HepG2 (cell line): ENCODE measurements around the gene RPRD2. TPM values are rescaled to one million over a fixed set of nuclear protein-coding genes. Genes with fewer than 3 reads are reported as not detected.
A peak's percentile ranks its signal among the peaks of the same experiment; 100 is the strongest.

Experiments used
- ATAC-seq: fragments of 200-7000 bp; cut with Tn5 transposase; 3 replicates; pipeline ENCODE4 v1.9.1; 2020; ENCODE audit warnings: mild to moderate bottlenecking, moderate library complexity
- Bru-seq: library from RNA; stranded (reverse); fragments of 400-500 nt; gene quantifications from one replicate; lab custom pipeline; 2021; lab: Mats Ljungman, UMichigan
- BruChase-seq, 2 experiments: library from RNA; stranded (reverse); fragments of 400-500 nt; gene quantifications; one replicate each; lab custom pipeline; 2021; lab: Mats Ljungman, UMichigan
- BruUV-seq: library from RNA; stranded (reverse); fragments of 400-500 nt; replicated peaks from 2 replicates; lab custom pipeline; 2021; lab: Mats Ljungman, UMichigan
- CTCF ChIA-PET: fragments of 300-600 bp; formaldehyde crosslinking; extraction: SDS; loops from one replicate; lab custom pipeline; 2021; ENCODE audit warnings: low total read pairs, inconsistent platforms, low intra/inter-chr PET ratio; lab: Yijun Ruan, JAX
- POLR2A ChIA-PET: fragments of 350-600 bp; sonication (Branson Sonifier 250); formaldehyde crosslinking; loops from one replicate; lab custom pipeline; 2020; ENCODE audit warnings: antibody characterized with exemption, inconsistent platforms; lab: Yijun Ruan, JAX
- DNase-seq: peaks from one replicate; pipeline ENCODE4 v3.0.0-alpha.2; 2015; ENCODE audit warnings: low spot score
- FAIRE-seq: peaks from 3 replicates; lab custom pipeline; 2011; peaks lifted over from hg19 to GRCh38; lab: Jason Lieb, UNC
- H2AFZ ChIP-seq: one replicate; pipeline ENCODE4 v1.6.1; 2011; ENCODE audit warnings: low read length, inconsistent platforms
- H3K27ac ChIP-seq: fragments of 300-600 bp; 3 replicates; pipeline ENCODE4 v1.8.0; 2011; ENCODE audit warnings: mixed run types, mild to moderate bottlenecking, mixed read lengths, low read length, inconsistent platforms; ENCODE audit not compliant: insufficient read depth; ENCODE audit errors: extremely low read length
- H3K27me3 ChIP-seq, 2 experiments: fragments of 200-600 bp in 1 of 2; 2 replicates in 1 of 2; 3 replicates in 1 of 2; pipeline versions ENCODE4 v1.6.0 to v1.8.0; 2011; ENCODE audit warnings: low read length in 2 of 2, mild to moderate bottlenecking in 2 of 2, moderate library complexity in 2 of 2, inconsistent platforms in 1 of 2; ENCODE audit not compliant: insufficient read depth in 2 of 2, control insufficient read depth in 1 of 2
- H3K36me3 ChIP-seq, 2 experiments: fragments of 200-600 bp in 1 of 2; replicated peaks in 1 of 2; 2 replicates in 1 of 2; 3 replicates in 1 of 2; pipeline versions ENCODE4 v1.5.1 to v1.8.0; 2011; ENCODE audit warnings: low read length in 2 of 2, inconsistent platforms in 1 of 2; ENCODE audit not compliant: insufficient read depth in 2 of 2, control insufficient read depth in 1 of 2
- H3K4me1 ChIP-seq: 2 replicates; pipeline ENCODE4 v1.5.1; 2012; ENCODE audit warnings: low read length, inconsistent platforms; ENCODE audit not compliant: insufficient read depth
- H3K4me2 ChIP-seq: 2 replicates; pipeline ENCODE4 v1.6.0; 2011; ENCODE audit warnings: low read depth, low read length, inconsistent platforms
- H3K4me3 ChIP-seq, 3 experiments: fragments of 200-600 bp in 1 of 3; sonication (generic), shearing (Covaris generic) in 1 of 3; replicated peaks in 1 of 3; 2 replicates each; pipeline ENCODE4 v1.5.1; 2011 to 2016; ENCODE audit warnings: low read length in 3 of 3, inconsistent platforms in 2 of 3, low read depth in 2 of 3, mild to moderate bottlenecking in 2 of 3, control low read depth in 1 of 3, mixed read lengths in 1 of 3; ENCODE audit not compliant: insufficient read depth in 1 of 3
- H3K79me2 ChIP-seq: one replicate; pipeline ENCODE4 v1.6.1; 2011; ENCODE audit warnings: low read length, inconsistent platforms; ENCODE audit not compliant: insufficient read depth
- H3K9ac ChIP-seq: 2 replicates; pipeline ENCODE4 v1.6.0; 2011; ENCODE audit warnings: mild to moderate bottlenecking, low read depth, low read length, inconsistent platforms; ENCODE audit not compliant: insufficient read depth
- H3K9me3 ChIP-seq: 2 replicates; pipeline ENCODE4 v1.5.1; 2012; ENCODE audit warnings: mild to moderate bottlenecking, low read length
- H4K20me1 ChIP-seq: 2 replicates; pipeline ENCODE4 v1.6.0; 2011; ENCODE audit warnings: inconsistent platforms, mild to moderate bottlenecking, low read length, moderate library complexity; ENCODE audit not compliant: insufficient read depth
- ATF7-NPFF ChIP-seq: sonication (generic); formaldehyde crosslinking; IDR thresholded peaks from 2 replicates; pipeline ENCODE4 v1.8.1; 2023; ENCODE audit warnings: mild to moderate bottlenecking, low read depth, missing genetic modification reagents, moderate library complexity
- CBFB ChIP-seq: sonication (generic); formaldehyde crosslinking; IDR thresholded peaks from 2 replicates; pipeline ENCODE4 v1.4.0; 2020; ENCODE audit warnings: missing genetic modification reagents
- CBX2 ChIP-seq, 2 experiments: fragments of 200-600 bp in 1 of 2; sonication (generic); formaldehyde crosslinking in 1 of 2; IDR thresholded peaks; 2 replicates each; pipeline versions ENCODE4 v1.7.0 to v1.8.1; 2018 to 2022; ENCODE audit warnings: low read depth in 2 of 2, low read length in 1 of 2, mild to moderate bottlenecking in 1 of 2, missing genetic modification reagents in 1 of 2
- HDAC6 ChIP-seq: fragments of 200-600 bp; sonication (generic); IDR thresholded peaks from 2 replicates; pipeline ENCODE4 v1.7.0; 2017; ENCODE audit warnings: mild to moderate bottlenecking, antibody characterized with exemption, low read length, low read depth
- NCOR1 ChIP-seq: fragments of 200-600 bp; sonication (generic); IDR thresholded peaks from 2 replicates; pipeline ENCODE4 v1.7.0; 2017; ENCODE audit warnings: antibody characterized with exemption, low read length, borderline replicate concordance
- POGZ ChIP-seq: sonication (generic); formaldehyde crosslinking; IDR thresholded peaks from 2 replicates; pipeline ENCODE4 v1.4.0; 2020; ENCODE audit warnings: mild to moderate bottlenecking, missing genetic modification reagents
- RBFOX2 ChIP-seq: fragments of 200-400 bp; formaldehyde crosslinking; IDR thresholded peaks from 2 replicates; pipeline ENCODE4 v1.6.1; 2017; ENCODE audit warnings: low read depth, mild to moderate bottlenecking, low read length
- SSRP1 ChIP-seq: IDR thresholded peaks from 2 replicates; pipeline ENCODE4 v1.6.1; 2016; ENCODE audit warnings: control low read depth
- STAG1 ChIP-seq: sonication (generic); formaldehyde crosslinking; IDR thresholded peaks from 2 replicates; pipeline ENCODE4 v1.4.0; 2020; ENCODE audit warnings: missing genetic modification reagents
- ZKSCAN8 ChIP-seq: IDR thresholded peaks from 2 replicates; pipeline ENCODE4 v1.6.1; 2016; ENCODE audit warnings: borderline replicate concordance, missing genetic modification reagents, missing compliant biosample characterization
- ZMYM2 ChIP-seq: sonication (generic); formaldehyde crosslinking; IDR thresholded peaks from 2 replicates; pipeline ENCODE4 v1.8.0; 2022; ENCODE audit warnings: mild to moderate bottlenecking, missing genetic modification reagents
- ZNF674 ChIP-seq: sonication (generic); formaldehyde crosslinking; IDR thresholded peaks from 2 replicates; pipeline ENCODE4 v1.5.0; 2020; ENCODE audit warnings: low read depth, mild to moderate bottlenecking, missing genetic modification reagents
- ZNF761 ChIP-seq: sonication (generic); formaldehyde crosslinking; conservative IDR thresholded peaks from 2 replicates; pipeline ENCODE4 v1.4.0; 2020; ENCODE audit warnings: mild to moderate bottlenecking, missing genetic modification reagents
- WGBS: methylation state at CpG from one replicate; pipeline ENCODE4 v1.1.6; 2017; ENCODE audit warnings: low lambda C conversion rate; 5-methylcytosine and 5-hydroxymethylcytosine counted together
- in situ Hi-C: cut with HindIII; loops from 2 replicates; pipeline ENCODE4 v1.10.0; 2017; ENCODE audit warnings: low pct_unique_long_range_greater_than_20kb; ENCODE audit not compliant: extremely low pct_ligation_motif_present
- intact Hi-C: fragments of 100-400 bp; cut with micrococcal nuclease; formaldehyde crosslinking; loops from one replicate; pipeline ENCODE4 v1.10.0; 2022; ENCODE audit not compliant: unreplicated experiment
- long read RNA-seq, 2 experiments: library from RNA in 1 of 2; library from polyadenylated mRNA in 1 of 2; stranded (forward) in 1 of 2; unstranded in 1 of 2; transcript quantifications; one replicate each; pipeline ENCODE4 v2.0.0, GENCODE V29; 2019 to 2022
- polyA minus RNA-seq, 3 experiments: library from RNA; depleted of rRNA, polyadenylated mRNA; stranded (reverse); fragments of >200 nt; gene quantifications; 2 replicates each; pipeline ENCODE4 v1.2.3, GENCODE V29; 2011; ENCODE audit warnings: low replicate concordance in 1 of 3
- polyA plus RNA-seq, 8 experiments: library from polyadenylated mRNA; depleted of rRNA in 3 of 8; stranded (reverse) in 7 of 8; unstranded in 1 of 8; fragments of >200 nt; fragmentation: Illumina TruSeq in 4 of 8; extraction: Trizol in 4 of 8; gene quantifications; 2 replicates each; pipeline versions ENCODE4 v1.2.1 to v1.2.3, GENCODE V29; 2011 to 2016; ENCODE audit warnings: low read depth in 4 of 8, missing spikeins in 1 of 8, mixed read lengths in 1 of 8; ENCODE audit not compliant: insufficient read depth in 1 of 8
- total RNA-seq, 5 experiments: library from RNA; depleted of rRNA; stranded (reverse); fragments of >200 nt; fragmentation: Illumina TruSeq; extraction: Trizol; gene quantifications; 2 replicates each; pipeline ENCODE4 v1.2.3, GENCODE V29; 2016; ENCODE audit warnings: low read depth in 1 of 5

RPRD2 gene
- total RNA-seq (2016; rRNA removed; fragmentation: Illumina TruSeq; extraction: Trizol), result 8.0 and 12.2 TPM in 2 replicates
- total RNA-seq (2016; cell fraction: cytosol; rRNA removed; fragmentation: Illumina TruSeq; extraction: Trizol; ENCODE audit: low read depth), result 4.7 and 5.9 TPM in 2 replicates
- 7.4 and 10.7 TPM in 2 replicates for total RNA-seq (2016; cell fraction: insoluble cytoplasmic fraction; rRNA removed; fragmentation: Illumina TruSeq; extraction: Trizol)
- total RNA-seq (2016; cell fraction: membrane; rRNA removed; fragmentation: Illumina TruSeq; extraction: Trizol), result 5.9 and 6.6 TPM in 2 replicates
- total RNA-seq (2016; cell fraction: nucleus; rRNA removed; fragmentation: Illumina TruSeq; extraction: Trizol), result 14.7 and 15.3 TPM in 2 replicates
- 8.8 and 8.9 TPM in 2 replicates for polyA plus RNA-seq (2011; rRNA removed)
- polyA plus RNA-seq (2011; cell fraction: cytosol; rRNA removed), result 4.3 and 5.0 TPM in 2 replicates
- polyA plus RNA-seq (2011; cell fraction: nucleus; rRNA removed), result 8.2 and 8.6 TPM in 2 replicates
- 8.0 and 10.3 TPM in 2 replicates for polyA plus RNA-seq (2012)
- polyA plus RNA-seq (2016; cell fraction: cytosol; fragmentation: Illumina TruSeq; extraction: Trizol; ENCODE audit: low read depth), result 0.62 and 0.84 TPM in 2 replicates
- 12.1 and 15.1 TPM in 2 replicates for polyA plus RNA-seq (2016; cell fraction: insoluble cytoplasmic fraction; fragmentation: Illumina TruSeq; extraction: Trizol; ENCODE audit: low read depth)
- 2.4 and 3.2 TPM in 2 replicates for polyA plus RNA-seq (2016; cell fraction: membrane; fragmentation: Illumina TruSeq; extraction: Trizol; ENCODE audit: low read depth)
- polyA plus RNA-seq (2016; cell fraction: nucleus; fragmentation: Illumina TruSeq; extraction: Trizol; ENCODE audit: insufficient read depth, low read depth), result 11.6 and 13.0 TPM in 2 replicates
- 10.8 and 24.5 TPM in 2 replicates for polyA minus RNA-seq (2011; rRNA and poly(A)+ RNA removed; ENCODE audit: low replicate concordance)
- 8.4 and 10.9 TPM in 2 replicates for polyA minus RNA-seq (2011; cell fraction: cytosol; rRNA and poly(A)+ RNA removed)
- polyA minus RNA-seq (2011; cell fraction: nucleus; rRNA and poly(A)+ RNA removed), result 25.5 and 29.1 TPM in 2 replicates
- percentile 77 among the genes with signal in this experiment for Bru-seq, nascent RNA
- percentile 75 among the genes with signal in this experiment for BruChase-seq, experiment 1, labeled RNA remaining after a 6-hour chase
- BruChase-seq, experiment 2, labeled RNA remaining after a 2-hour chase, result percentile 75 among the genes with signal in this experiment
- long read RNA-seq, experiment 1, partial matches to known transcripts, result 1 of 7 reads
- long read RNA-seq, experiment 1, other reads (novel, unspliced or antisense), result 6 of 7 reads
- long read RNA-seq, experiment 2, full-length matches to known transcripts, result 3 of 31 reads
- long read RNA-seq, experiment 2, partial matches to known transcripts, result 4 of 31 reads
- long read RNA-seq, experiment 2, other reads (novel, unspliced or antisense), result 24 of 31 reads

GRCh38 chr1:150363426-150364230 is at the start of gene RPRD2:
Gene RPRD2 (plus strand): TSS chr1:150364147. CDS start chr1:150364715, 568 bp downstream.
- TSS peak; percentile 81 for BruUV-seq
- H3K79me2 ChIP-seq, result peaks cover 42% of the 10 kb centered on the region
- ChIA-PET POLR2A (interaction anchor here (0.6 to 3.4 kb wide), 32 partner anchors 8 to 216 kb away, joined by 3 to 27 read pairs (median 6); partner anchors contain the start of genes APH1A, C1orf54, CA14 and FALEC), CTCF (no interaction called here)
- in situ Hi-C loops, result loop anchor here (10.0 kb wide), 1 partner anchor 51 kb away; no protein-coding TSS in a partner anchor
- H4K20me1 ChIP-seq, result peaks cover 13% of the 10 kb centered on the region; the same call in 1 of the 2 replicates
- WGBS, result 13% methylated on average over 36 of the region's 36 CpGs
- peak; percentile 95 for ATAC-seq
- H2AFZ ChIP-seq, result no peak within 1 kb of the TSS
- peak; percentile 70 for FAIRE-seq
- peak within 1 kb of the TSS; percentile 94 for H3K4me2 ChIP-seq
- H3K9ac ChIP-seq, result peak within 1 kb of the TSS; percentile 98
- intact Hi-C loops, result loop anchor here (2.0 to 5.0 kb wide), 2 partner anchors 47 to 69 kb away; no protein-coding TSS in a partner anchor
- H3K4me3 ChIP-seq, result peak within 1 kb of the TSS; percentile 75 to 97 (median 95)
- H3K27me3 ChIP-seq, result no peaks in the 10 kb centered on the region; a peak in 1 of 5 replicates
- peak within 1 kb of the TSS; percentile 100 for H3K27ac ChIP-seq
- DNase-seq, result peak; percentile 99
- no peaks in the 10 kb centered on the region for H3K36me3 ChIP-seq
- H3K9me3 ChIP-seq, result no peaks in the 10 kb centered on the region
- H3K4me1 ChIP-seq, result peaks cover 36% of the 10 kb centered on the region
- TF ChIP-seq ZKSCAN8 (CRISPR knock-in tag), result no peak
- 0 out of 2 replicates have a peak, but pooled peaks have one; percentile 33 for TF ChIP-seq ZNF761
- TF ChIP-seq POGZ (CRISPR knock-in tag), result peak; percentile 23
- TF ChIP-seq STAG1, result no peak
- TF ChIP-seq ZNF674 (CRISPR knock-in tag), result no peak
- peak; percentile 82 for TF ChIP-seq RBFOX2
- TF ChIP-seq SSRP1 (CRISPR knock-in tag), result no peak; the same call in 1 of the 2 replicates
- TF ChIP-seq ATF7-NPFF (CRISPR knock-in tag), result peak; percentile 55; the same call in 1 of the 2 replicates
- TF ChIP-seq NCOR1, result no peak; the same call in 1 of the 2 replicates
- TF ChIP-seq HDAC6, result no peak
- no peak for TF ChIP-seq CBFB (CRISPR knock-in tag)
- TF ChIP-seq ZMYM2 (CRISPR knock-in tag), result no peak
- TF ChIP-seq CBX2 (IDR thresholded peaks at IDR 0.05; ENCODE audit: low read depth, low read length), result no peak
- peak; percentile 35; the same call in 1 of the 2 replicates for TF ChIP-seq CBX2 (CRISPR knock-in tag; IDR thresholded peaks at IDR 0.05; ENCODE audit: low read depth)
